ENCODE data around the gene GAS2L2. TPM values are rescaled to one million over a fixed set of nuclear protein-coding genes. Genes with fewer than 3 reads are reported as not detected.

The GAS2L2 gene
- total and polyA plus RNA-seq, 2 donors (not counting 1 experiment from before 2014, with no cell fraction given), result 0.09 to 0.17 TPM

DNA sequence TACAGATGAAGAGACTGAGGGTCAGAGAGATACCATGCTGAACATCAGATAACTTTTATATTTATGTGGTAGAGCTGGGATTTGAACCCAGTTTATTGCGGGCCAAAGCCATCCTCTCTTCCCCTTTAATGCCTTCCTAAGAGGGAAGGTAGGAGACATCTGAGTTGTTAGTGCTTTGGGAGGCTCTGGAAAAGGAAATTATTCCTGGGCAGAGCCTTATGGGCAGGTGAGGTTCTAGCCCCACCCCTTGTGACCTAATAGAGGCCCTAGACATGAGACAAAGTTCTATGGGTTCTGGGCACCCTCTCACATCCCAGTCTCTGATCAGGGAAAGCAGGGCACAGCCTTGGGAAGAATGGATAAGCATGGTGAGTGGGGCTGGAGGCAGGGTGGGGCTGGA is 7.5 kb upstream of the GAS2L2 start, which contains the start of gene C17orf50:
Gene C17orf50, plus strand, starts transcription at position 301 of the 400 bp plus-strand sequence. Its CDS starts 55 bp downstream, at position 356.
- Histone ChIP-seq H3K79me2 (ENCODE audit: control insufficient read depth, insufficient read depth, low read length) (no peaks in the 10 kb centered on the region), H3K4me2 (replicated peaks; ENCODE audit: low read depth, low read length, poor library complexity, severe bottlenecking) (no peak within 1 kb of the TSS), H2AFZ (ENCODE audit: insufficient read depth, low read depth, low read length, poor library complexity, severe bottlenecking) (no peak within 1 kb of the TSS), H3K4me1 (ENCODE audit: control insufficient read depth in 2 of 2, insufficient read depth in 2 of 2, low read length in 2 of 2) (peaks cover 7 to 17% of the 10 kb centered on the region in 2 donors), H3K9ac (ENCODE audit: low read length) (no peak within 1 kb of the TSS), H3K9me3 (ENCODE audit: control extremely low read depth in 1 of 3, control insufficient read depth in 2 of 3, insufficient read depth in 1 of 3, low read length in 2 of 3) (no peaks in the 10 kb centered on the region), H4K20me1 (ENCODE audit: control insufficient read depth, insufficient read depth, low read length, poor library complexity, severe bottlenecking) (no peaks in the 10 kb centered on the region), H3K27ac (ENCODE audit: low read length in 2 of 2) (no peak within 1 kb of the TSS), H3K4me3 (ENCODE audit: control extremely low read depth in 1 of 5, extremely low read depth in 1 of 5, insufficient read depth in 1 of 5, low read depth in 2 of 5, low read length in 4 of 5) (no peak within 1 kb of the TSS), H3K27me3 (replicated peaks in 1 of 4; ENCODE audit: control extremely low read depth in 1 of 4, control insufficient read depth in 3 of 4, insufficient read depth in 4 of 4, low read length in 3 of 4) (no peaks in the 10 kb centered on the region), H3K36me3 (replicated peaks in 1 of 2; ENCODE audit: control extremely low read depth in 1 of 2, control insufficient read depth in 1 of 2, extremely low read depth in 1 of 2, insufficient read depth in 2 of 2, low read length in 1 of 2) (no peaks in the 10 kb centered on the region)
- Mint-ChIP-seq H3K4me3 (no peak within 1 kb of the TSS), H3K4me1 (peaks cover 14% of the 10 kb centered on the region), H3K27ac (no peak within 1 kb of the TSS), H3K27me3 (no peaks in the 10 kb centered on the region), H3K9me3 (ENCODE audit: insufficient read depth) (no peaks in the 10 kb centered on the region)
- WGBS (ENCODE audit: insufficient coverage), result no CpG with 5 or more reads among the region's 1 CpG
- POLR2A ChIA-PET, result no interaction called here
- CTCF ChIA-PET, result interaction anchor here (1.1 to 3.4 kb wide), 4 partner anchors 13 to 49 kb away, joined by 3 to 22 read pairs (median 6); partner anchors contain the start of gene TAF15
- intact Hi-C loops (cut with micrococcal nuclease), result loop anchor here (10.0 kb wide), 1 partner anchor 724 kb away; the partner anchor contains the start of gene ZNHIT3
- TF ChIP-seq EZH2 (IDR thresholded peaks at IDR 0.05; ENCODE audit: borderline replicate concordance, insufficient read depth, low read depth, low read length, poor library complexity, severe bottlenecking) (no peak), CTCF (IDR thresholded peaks at IDR 0.05) (no peak)
- no peak for DNase-seq
- ATAC-seq (ENCODE audit: low read depth), result no peak

DNA sequence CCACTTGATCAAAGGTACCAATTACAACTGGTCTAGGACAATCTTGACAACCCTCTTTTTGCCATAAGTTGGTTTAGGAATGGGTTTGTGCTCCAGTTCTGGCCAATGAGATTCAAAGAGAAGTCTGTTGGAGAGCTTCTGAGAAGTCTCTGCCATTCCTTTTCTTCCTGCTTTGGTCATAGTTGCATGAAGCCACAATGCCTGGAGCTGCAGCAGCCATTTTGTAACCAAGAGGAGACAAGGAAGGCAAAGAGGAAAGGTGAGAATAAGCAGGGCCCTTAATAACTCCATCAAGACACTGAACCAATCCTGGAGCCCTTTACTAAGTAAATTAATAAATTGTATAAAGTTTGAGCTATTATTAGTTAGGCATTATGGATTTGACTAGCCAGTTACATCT is 4.2 kb upstream of the GAS2L2 start:
- Histone ChIP-seq H3K4me3 (ENCODE audit: control extremely low read depth in 1 of 5, extremely low read depth in 1 of 5, insufficient read depth in 1 of 5, low read depth in 2 of 5, low read length in 4 of 5) (no peak overlapping the region), H3K79me2 (ENCODE audit: control insufficient read depth, insufficient read depth, low read length) (no peaks in the 10 kb centered on the region), H4K20me1 (ENCODE audit: control insufficient read depth, insufficient read depth, low read length, poor library complexity, severe bottlenecking) (no peaks in the 10 kb centered on the region), H3K9me3 (ENCODE audit: control extremely low read depth in 1 of 3, control insufficient read depth in 2 of 3, insufficient read depth in 1 of 3, low read length in 2 of 3) (no peaks in the 10 kb centered on the region), H3K9ac (ENCODE audit: low read length) (no peak overlapping the region), H3K27ac (ENCODE audit: low read length in 2 of 2) (no peak overlapping the region), H2AFZ (ENCODE audit: insufficient read depth, low read depth, low read length, poor library complexity, severe bottlenecking) (no peak overlapping the region), H3K4me2 (replicated peaks; ENCODE audit: low read depth, low read length, poor library complexity, severe bottlenecking) (no peak overlapping the region), H3K36me3 (replicated peaks in 1 of 2; ENCODE audit: control extremely low read depth in 1 of 2, control insufficient read depth in 1 of 2, extremely low read depth in 1 of 2, insufficient read depth in 2 of 2, low read length in 1 of 2) (no peaks in the 10 kb centered on the region), H3K27me3 (replicated peaks in 1 of 4; ENCODE audit: control extremely low read depth in 1 of 4, control insufficient read depth in 3 of 4, insufficient read depth in 4 of 4, low read length in 3 of 4) (peaks cover 0 to 10% (median 0%) of the 10 kb centered on the region in 4 experiments), H3K4me1 (ENCODE audit: control insufficient read depth in 2 of 2, insufficient read depth in 2 of 2, low read length in 2 of 2) (peaks cover 0 to 4% of the 10 kb centered on the region in 2 donors)
- Mint-ChIP-seq H3K27ac (no peak overlapping the region), H3K4me3 (no peak overlapping the region), H3K9me3 (ENCODE audit: insufficient read depth) (no peaks in the 10 kb centered on the region), H3K4me1 (peaks cover 6% of the 10 kb centered on the region), H3K27me3 (peaks cover 12% of the 10 kb centered on the region)
- intact Hi-C loops (cut with micrococcal nuclease), result no loop called here
- ATAC-seq (ENCODE audit: low read depth) (no peak), DNase-seq (no peak)
- POLR2A ChIA-PET, result no interaction called here
- CTCF ChIA-PET, result interaction anchor here (1.0 to 2.5 kb wide), 5 partner anchors 10 to 202 kb away, joined by 3 to 16 read pairs (median 6); no protein-coding TSS in a partner anchor
- TF ChIP-seq CTCF (IDR thresholded peaks at IDR 0.05) (no peak), EZH2 (IDR thresholded peaks at IDR 0.05; ENCODE audit: borderline replicate concordance, insufficient read depth, low read depth, low read length, poor library complexity, severe bottlenecking) (no peak)
